SU-DHL-6 (cell line): ENCODE data around the gene IL10.

Experiments
- H2AFZ ChIP-seq: fragments of 200-600 bp; sonication (generic); 2 replicates; pipeline ENCODE4 v1.6.1; 2014; ENCODE audit warnings: low read depth, mild to moderate bottlenecking, moderate library complexity, mixed read lengths, antibody characterized with exemption, low read length; ENCODE audit not compliant: severe bottlenecking
- H3F3A ChIP-seq: fragments of 200-600 bp; shearing (Covaris generic); 2 replicates; pipeline ENCODE4 v1.6.0; 2016; ENCODE audit warnings: antibody characterized with exemption, mild to moderate bottlenecking; ENCODE audit not compliant: insufficient read depth
- H3K27ac ChIP-seq: fragments of 200-600 bp; sonication (generic); 2 replicates; pipeline ENCODE4 v1.5.1; 2016; ENCODE audit warnings: low read depth, mild to moderate bottlenecking, low read length, moderate library complexity, mixed read lengths
- H3K27me3 ChIP-seq: fragments of 200-600 bp; sonication (generic), shearing (Covaris generic); 2 replicates; pipeline ENCODE4 v1.6.0; 2014; ENCODE audit warnings: mild to moderate bottlenecking, low read length
- H3K36me3 ChIP-seq: fragments of 200-600 bp; sonication (generic); 2 replicates; pipeline ENCODE4 v1.6.1; 2014; ENCODE audit warnings: mild to moderate bottlenecking, low read length, mixed read lengths
- H3K4me2 ChIP-seq: fragments of 300-600, 200-600 bp; shearing (Covaris generic), sonication (generic); 2 replicates; pipeline ENCODE4 v1.6.0; 2014; ENCODE audit warnings: low read length, low read depth, mild to moderate bottlenecking; ENCODE audit not compliant: poor library complexity, severe bottlenecking
- H3K4me3 ChIP-seq: fragments of 200-600 bp; sonication (generic); 2 replicates; pipeline ENCODE4 v1.5.1; 2014; ENCODE audit warnings: antibody characterized with exemption, low read length, mild to moderate bottlenecking, mixed read lengths; ENCODE audit not compliant: insufficient read depth, poor library complexity, severe bottlenecking
- H3K79me2 ChIP-seq: fragments of 200-600 bp; sonication (generic); 2 replicates; pipeline ENCODE4 v1.6.1; 2014; ENCODE audit warnings: mild to moderate bottlenecking, low read length, moderate library complexity; ENCODE audit not compliant: insufficient read depth
- H3K9ac ChIP-seq: fragments of 200-600 bp; sonication (generic); 2 replicates; pipeline ENCODE4 v1.7.0; 2014; ENCODE audit warnings: mild to moderate bottlenecking, low read length
- H3K9me2 ChIP-seq: fragments of 200-600 bp; sonication (generic); replicated peaks from 2 replicates; pipeline ENCODE4 v1.6.1; 2014; ENCODE audit warnings: low read length; ENCODE audit not compliant: insufficient read depth
- H3K9me3 ChIP-seq: fragments of 200-600 bp; sonication (generic); 2 replicates; pipeline ENCODE4 v1.6.1; 2014; ENCODE audit warnings: low read length, mixed read lengths; ENCODE audit not compliant: insufficient read depth
- H4K20me1 ChIP-seq: fragments of 200-600 bp; sonication (generic); 2 replicates; pipeline ENCODE4 v1.6.1; 2014; ENCODE audit warnings: low read depth, mild to moderate bottlenecking, antibody characterized with exemption, low read length, moderate library complexity, mixed read lengths
- CTCF ChIP-seq: fragments of 200-600 bp; sonication (generic); IDR thresholded peaks from one replicate; pipeline ENCODE4 v1.5.1; 2017; ENCODE audit warnings: antibody characterized with exemption, mild to moderate bottlenecking, low read length, moderate library complexity; ENCODE audit not compliant: insufficient read depth, poor library complexity, severe bottlenecking
- EZH2phosphoT487 ChIP-seq: fragments of 200-600 bp; sonication (generic), shearing (Covaris generic); conservative IDR thresholded peaks from 2 replicates; pipeline ENCODE4 v1.6.1; 2018; ENCODE audit warnings: mild to moderate bottlenecking, antibody characterized with exemption, low read length, moderate library complexity, mixed read lengths

Gene IL10

GRCh38 chr1:206753141-206753540 is 19.2 kb downstream of the IL10 start:
- TF ChIP-seq EZH2phosphoT487 (no peak), CTCF (no peak)
- Histone ChIP-seq H3K27me3 (no peaks in the 10 kb centered on the region), H3K9ac (no peak overlapping the region), H3F3A (no peaks in the 10 kb centered on the region), H3K79me2 (no peaks in the 10 kb centered on the region), H3K4me3 (no peak overlapping the region), H4K20me1 (no peaks in the 10 kb centered on the region), H3K9me3 (no peaks in the 10 kb centered on the region), H3K9me2 (no peaks in the 10 kb centered on the region), H2AFZ (no peak overlapping the region), H3K36me3 (no peaks in the 10 kb centered on the region), H3K4me2 (no peak overlapping the region), H3K27ac (no peak overlapping the region)

- H3F3A ChIP-seq: no peaks in the 10 kb centered on the region
- H3K9me2 ChIP-seq: no peaks in the 10 kb centered on the region
- H3K4me2 ChIP-seq: no peak overlapping the region
- H3K9me3 ChIP-seq: no peaks in the 10 kb centered on the region
- no peaks in the 10 kb centered on the region for H3K79me2 ChIP-seq
- H2AFZ ChIP-seq: no peak overlapping the region
- no peak for TF ChIP-seq CTCF
- no peak overlapping the region for H3K9ac ChIP-seq
- no peaks in the 10 kb centered on the region for H3K36me3 ChIP-seq
- no peaks in the 10 kb centered on the region for H3K27me3 ChIP-seq
- H3K4me3 ChIP-seq: no peak overlapping the region
- H4K20me1 ChIP-seq: no peaks in the 10 kb centered on the region
- H3K27ac ChIP-seq: no peak overlapping the region
These were observed 19.8 kb downstream of the IL10 start for GRCh38 chr1:206752481-206752880.

- Histone ChIP-seq H3K4me3 (no peak overlapping the region), H3K4me2 (no peak overlapping the region), H3K36me3 (no peaks in the 10 kb centered on the region), H3K27me3 (no peaks in the 10 kb centered on the region), H3F3A (no peaks in the 10 kb centered on the region), H4K20me1 (no peaks in the 10 kb centered on the region), H2AFZ (no peak overlapping the region), H3K9me2 (no peaks in the 10 kb centered on the region), H3K27ac (no peak overlapping the region), H3K9ac (no peak overlapping the region), H3K79me2 (no peaks in the 10 kb centered on the region), H3K9me3 (no peaks in the 10 kb centered on the region)
- TF ChIP-seq EZH2phosphoT487 (no peak), CTCF (no peak)
These were observed 20.4 kb downstream of the IL10 start for GRCh38 chr1:206751891-206752290.
